ENCODE measurements around the gene PSD4. TPM values are rescaled to one million over a fixed set of nuclear protein-coding genes. Genes with fewer than 3 reads are reported as not detected.
"Not testable (repeated sequence)": the region's sequence is repeated elsewhere in the genome, so short reads cannot be mapped to it uniquely, and the experiment has no call there.

Gene PSD4
- total RNA-seq, 1 donor from 2014 or later = 39.0 TPM

- Histone ChIP-seq H3K27me3 (no peaks in the 10 kb centered on the region), H3K27ac (no peak overlapping the region), H3K9me3 (no peaks in the 10 kb centered on the region), H3K36me3 (no peaks in the 10 kb centered on the region), H3K4me3 (no peak overlapping the region), H3K4me1 (no peaks in the 10 kb centered on the region)
- no peak for DNase-seq (ENCODE audit: extremely low spot score in 2 of 2)
- TF ChIP-seq POLR2AphosphoS5 (IDR thresholded peaks at IDR 0.05; ENCODE audit: insufficient read depth in 1 of 2, low read depth in 1 of 2) (no peak), CTCF (IDR thresholded peaks at IDR 0.05) (no peak), POLR2A (IDR thresholded peaks at IDR 0.05) (no peak)
- intact Hi-C loops (cut with DNase I) = no loop called here
These were observed 59.0 kb downstream of the PSD4 start for GRCh38 chr2:113232740-113233139.

- H3K36me3 ChIP-seq = no peaks in the 10 kb centered on the region
- no peak for DNase-seq (ENCODE audit: extremely low spot score in 2 of 2)
- peaks cover under 1% of the 10 kb centered on the region for H3K4me1 ChIP-seq
- H3K27ac ChIP-seq = no peak overlapping the region
- H3K4me3 ChIP-seq = no peak overlapping the region
- TF ChIP-seq POLR2A (IDR thresholded peaks at IDR 0.05) (no peak), CTCF (IDR thresholded peaks at IDR 0.05) (no peak), POLR2AphosphoS5 (IDR thresholded peaks at IDR 0.05; ENCODE audit: insufficient read depth in 1 of 2, low read depth in 1 of 2) (no peak)
- no peaks in the 10 kb centered on the region for H3K27me3 ChIP-seq
- intact Hi-C loops (cut with DNase I) = no loop called here
- no peaks in the 10 kb centered on the region for H3K9me3 ChIP-seq
These were observed 60.1 kb downstream of the PSD4 start for GRCh38 chr2:113233593-113234550.

GRCh38 chr2:113234721-113235346, 61.1 kb downstream of the PSD4 start:
- Histone ChIP-seq H3K9me3 (no peaks in the 10 kb centered on the region), H3K4me1 (peaks cover 10% of the 10 kb centered on the region), H3K4me3 (peak overlapping the region in 1 of 2 donors; percentile 56), H3K36me3 (no peaks in the 10 kb centered on the region), H3K27me3 (no peaks in the 10 kb centered on the region), H3K27ac (peak overlapping the region; percentile 80)
- intact Hi-C loops (cut with DNase I) = no loop called here
- TF ChIP-seq POLR2A (IDR thresholded peaks at IDR 0.05) (no peak), CTCF (IDR thresholded peaks at IDR 0.05) (no peak), POLR2AphosphoS5 (IDR thresholded peaks at IDR 0.05; ENCODE audit: insufficient read depth in 1 of 2, low read depth in 1 of 2) (no peak)
- no peak for DNase-seq (ENCODE audit: extremely low spot score in 2 of 2)

GRCh38 chr2:113235347-113236226, 61.8 kb downstream of the PSD4 start:
- H3K27ac ChIP-seq = peak overlapping the region; percentile 80
- H3K9me3 ChIP-seq; intact Hi-C loops (cut with DNase I); H3K36me3 ChIP-seq; H3K27me3 ChIP-seq; DNase-seq (ENCODE audit: extremely low spot score in 2 of 2): not testable (repeated sequence)
- TF ChIP-seq POLR2AphosphoS5 (IDR thresholded peaks at IDR 0.05; ENCODE audit: insufficient read depth in 1 of 2, low read depth in 1 of 2) = peak in 1 of 2 donors; percentile 46
- H3K4me3 ChIP-seq = peak overlapping the region in 1 of 2 donors; percentile 56
- H3K4me1 ChIP-seq = peaks cover 17% of the 10 kb centered on the region

All from vagina (tissue), 2 donors.